ENCODE measurements around the gene TEX47.

Gene TEX47

GRCh38 chr7:88806280-88807037 lies 10.9 kb upstream of the TEX47 start:
- ChIA-PET CTCF (no interaction called here), POLR2A (ENCODE audit: low non-redundant PET) (no interaction called here)
- TF ChIP-seq CTCF (conservative IDR thresholded peaks at IDR 0.05; ENCODE audit: low read depth), result no peak
- DNase-seq (ENCODE audit: low spot score), result no peak
- no peak overlapping the region for H3K27ac ChIP-seq

GRCh38 chr7:88801046-88801445 lies 5.5 kb upstream of the TEX47 start:
- no peak for DNase-seq (ENCODE audit: low spot score)
- H3K27ac ChIP-seq, result no peak overlapping the region
- POLR2A ChIA-PET (ENCODE audit: low non-redundant PET), result no interaction called here
- TF ChIP-seq CTCF (conservative IDR thresholded peaks at IDR 0.05; ENCODE audit: low read depth), result no peak
- CTCF ChIA-PET, result no interaction called here

GRCh38 chr7:88792361-88792760 lies 3.2 kb downstream of the TEX47 start:
- ChIA-PET CTCF (no interaction called here), POLR2A (ENCODE audit: low non-redundant PET) (no interaction called here)
- no peak for DNase-seq (ENCODE audit: low spot score)
- TF ChIP-seq CTCF (conservative IDR thresholded peaks at IDR 0.05; ENCODE audit: low read depth), result no peak
- no peak overlapping the region for H3K27ac ChIP-seq

- no peak for TF ChIP-seq CTCF (conservative IDR thresholded peaks at IDR 0.05; ENCODE audit: low read depth)
- ChIA-PET CTCF (interaction anchor here (0.5 kb wide), 1 partner anchor 372 kb away, joined by 3 read pairs; no protein-coding TSS in a partner anchor), POLR2A (ENCODE audit: low non-redundant PET) (no interaction called here)
- no peak overlapping the region for H3K27ac ChIP-seq
- no peak for DNase-seq (ENCODE audit: low spot score)
Measured at GRCh38 chr7:88791891-88792290, 3.6 kb downstream of the TEX47 start.

GRCh38 chr7:88789480-88790064 lies 6.0 kb downstream of the TEX47 start:
- H3K27ac ChIP-seq, result no peak overlapping the region
- CTCF ChIA-PET, result no interaction called here
- POLR2A ChIA-PET (ENCODE audit: low non-redundant PET), result no interaction called here
- peak; percentile 71 for TF ChIP-seq CTCF (conservative IDR thresholded peaks at IDR 0.05; ENCODE audit: low read depth)
- DNase-seq (ENCODE audit: low spot score), result peak; percentile 18

- TF ChIP-seq CTCF (conservative IDR thresholded peaks at IDR 0.05; ENCODE audit: low read depth), result no peak
- ChIA-PET CTCF (interaction anchor here (0.7 kb wide), 1 partner anchor 952 kb away, joined by 3 read pairs; no protein-coding TSS in a partner anchor), POLR2A (ENCODE audit: low non-redundant PET) (no interaction called here)
- no peak for DNase-seq (ENCODE audit: low spot score)
- H3K27ac ChIP-seq, result no peak overlapping the region
Measured at GRCh38 chr7:88787777-88788176, 7.8 kb downstream of the TEX47 start.

Data from RWPE1 (cell line).